SU-DHL-6 (cell line): Measurements from ENCODE around the gene PLEKHA6.

ENCODE experiments used
- H2AFZ ChIP-seq: fragments of 200-600 bp; sonication (generic); 2 replicates; pipeline ENCODE4 v1.6.1; 2014; ENCODE audit warnings: low read depth, mild to moderate bottlenecking, moderate library complexity, mixed read lengths, antibody characterized with exemption, low read length; ENCODE audit not compliant: severe bottlenecking
- H3F3A ChIP-seq: fragments of 200-600 bp; shearing (Covaris generic); 2 replicates; pipeline ENCODE4 v1.6.0; 2016; ENCODE audit warnings: antibody characterized with exemption, mild to moderate bottlenecking; ENCODE audit not compliant: insufficient read depth
- H3K27ac ChIP-seq: fragments of 200-600 bp; sonication (generic); 2 replicates; pipeline ENCODE4 v1.5.1; 2016; ENCODE audit warnings: low read depth, mild to moderate bottlenecking, low read length, moderate library complexity, mixed read lengths
- H3K27me3 ChIP-seq: fragments of 200-600 bp; sonication (generic), shearing (Covaris generic); 2 replicates; pipeline ENCODE4 v1.6.0; 2014; ENCODE audit warnings: mild to moderate bottlenecking, low read length
- H3K36me3 ChIP-seq: fragments of 200-600 bp; sonication (generic); 2 replicates; pipeline ENCODE4 v1.6.1; 2014; ENCODE audit warnings: mild to moderate bottlenecking, low read length, mixed read lengths
- H3K4me2 ChIP-seq: fragments of 300-600, 200-600 bp; shearing (Covaris generic), sonication (generic); 2 replicates; pipeline ENCODE4 v1.6.0; 2014; ENCODE audit warnings: low read length, low read depth, mild to moderate bottlenecking; ENCODE audit not compliant: poor library complexity, severe bottlenecking
- H3K4me3 ChIP-seq: fragments of 200-600 bp; sonication (generic); 2 replicates; pipeline ENCODE4 v1.5.1; 2014; ENCODE audit warnings: antibody characterized with exemption, low read length, mild to moderate bottlenecking, mixed read lengths; ENCODE audit not compliant: insufficient read depth, poor library complexity, severe bottlenecking
- H3K79me2 ChIP-seq: fragments of 200-600 bp; sonication (generic); 2 replicates; pipeline ENCODE4 v1.6.1; 2014; ENCODE audit warnings: mild to moderate bottlenecking, low read length, moderate library complexity; ENCODE audit not compliant: insufficient read depth
- H3K9ac ChIP-seq: fragments of 200-600 bp; sonication (generic); 2 replicates; pipeline ENCODE4 v1.7.0; 2014; ENCODE audit warnings: mild to moderate bottlenecking, low read length
- H3K9me2 ChIP-seq: fragments of 200-600 bp; sonication (generic); replicated peaks from 2 replicates; pipeline ENCODE4 v1.6.1; 2014; ENCODE audit warnings: low read length; ENCODE audit not compliant: insufficient read depth
- H3K9me3 ChIP-seq: fragments of 200-600 bp; sonication (generic); 2 replicates; pipeline ENCODE4 v1.6.1; 2014; ENCODE audit warnings: low read length, mixed read lengths; ENCODE audit not compliant: insufficient read depth
- H4K20me1 ChIP-seq: fragments of 200-600 bp; sonication (generic); 2 replicates; pipeline ENCODE4 v1.6.1; 2014; ENCODE audit warnings: low read depth, mild to moderate bottlenecking, antibody characterized with exemption, low read length, moderate library complexity, mixed read lengths
- EZH2phosphoT487 ChIP-seq: fragments of 200-600 bp; sonication (generic), shearing (Covaris generic); conservative IDR thresholded peaks from 2 replicates; pipeline ENCODE4 v1.6.1; 2018; ENCODE audit warnings: mild to moderate bottlenecking, antibody characterized with exemption, low read length, moderate library complexity, mixed read lengths
- TF ChIP-seq, protein P1 (sequence below): fragments of 200-600 bp; sonication (generic); IDR thresholded peaks from one replicate; pipeline ENCODE4 v1.5.1; 2017; ENCODE audit warnings: antibody characterized with exemption, mild to moderate bottlenecking, low read length, moderate library complexity; ENCODE audit not compliant: insufficient read depth, poor library complexity, severe bottlenecking

PLEKHA6 gene

DNA sequence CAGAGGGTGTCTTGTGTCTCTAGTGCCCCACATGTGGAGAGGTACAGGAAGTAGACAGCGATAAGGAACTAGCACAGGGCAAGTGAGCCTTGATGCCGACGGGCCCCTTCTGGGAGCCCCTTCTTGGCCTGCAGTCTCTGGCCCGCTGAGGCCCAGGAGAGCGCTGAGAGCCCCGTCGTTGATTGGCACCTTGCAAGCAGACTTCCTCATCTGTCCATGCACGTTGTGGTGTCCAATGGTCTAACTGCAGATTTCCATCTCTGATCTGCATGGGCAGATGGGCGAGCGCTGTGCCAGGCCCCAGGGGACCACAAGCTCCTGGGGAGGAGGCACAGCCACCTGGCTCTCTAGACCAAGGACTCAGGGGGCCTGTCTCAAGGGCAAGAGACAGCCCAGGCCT lies 32.4 kb downstream of the PLEKHA6 start:
- H3K9me3 ChIP-seq: no peaks in the 10 kb centered on the region
- H3K79me2 ChIP-seq: no peaks in the 10 kb centered on the region
- no peak overlapping the region for H3K9ac ChIP-seq
- no peaks in the 10 kb centered on the region for H3K27me3 ChIP-seq
- no peaks in the 10 kb centered on the region for H3F3A ChIP-seq
- H4K20me1 ChIP-seq: no peaks in the 10 kb centered on the region
- TF ChIP-seq, protein P1, sequence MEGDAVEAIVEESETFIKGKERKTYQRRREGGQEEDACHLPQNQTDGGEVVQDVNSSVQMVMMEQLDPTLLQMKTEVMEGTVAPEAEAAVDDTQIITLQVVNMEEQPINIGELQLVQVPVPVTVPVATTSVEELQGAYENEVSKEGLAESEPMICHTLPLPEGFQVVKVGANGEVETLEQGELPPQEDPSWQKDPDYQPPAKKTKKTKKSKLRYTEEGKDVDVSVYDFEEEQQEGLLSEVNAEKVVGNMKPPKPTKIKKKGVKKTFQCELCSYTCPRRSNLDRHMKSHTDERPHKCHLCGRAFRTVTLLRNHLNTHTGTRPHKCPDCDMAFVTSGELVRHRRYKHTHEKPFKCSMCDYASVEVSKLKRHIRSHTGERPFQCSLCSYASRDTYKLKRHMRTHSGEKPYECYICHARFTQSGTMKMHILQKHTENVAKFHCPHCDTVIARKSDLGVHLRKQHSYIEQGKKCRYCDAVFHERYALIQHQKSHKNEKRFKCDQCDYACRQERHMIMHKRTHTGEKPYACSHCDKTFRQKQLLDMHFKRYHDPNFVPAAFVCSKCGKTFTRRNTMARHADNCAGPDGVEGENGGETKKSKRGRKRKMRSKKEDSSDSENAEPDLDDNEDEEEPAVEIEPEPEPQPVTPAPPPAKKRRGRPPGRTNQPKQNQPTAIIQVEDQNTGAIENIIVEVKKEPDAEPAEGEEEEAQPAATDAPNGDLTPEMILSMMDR: no peak
- TF ChIP-seq EZH2phosphoT487: no peak
- no peaks in the 10 kb centered on the region for H3K9me2 ChIP-seq
- no peak overlapping the region for H3K4me3 ChIP-seq
- no peak overlapping the region for H3K4me2 ChIP-seq
- H3K27ac ChIP-seq: no peak overlapping the region
- H2AFZ ChIP-seq: no peak overlapping the region
- no peaks in the 10 kb centered on the region for H3K36me3 ChIP-seq

DNA sequence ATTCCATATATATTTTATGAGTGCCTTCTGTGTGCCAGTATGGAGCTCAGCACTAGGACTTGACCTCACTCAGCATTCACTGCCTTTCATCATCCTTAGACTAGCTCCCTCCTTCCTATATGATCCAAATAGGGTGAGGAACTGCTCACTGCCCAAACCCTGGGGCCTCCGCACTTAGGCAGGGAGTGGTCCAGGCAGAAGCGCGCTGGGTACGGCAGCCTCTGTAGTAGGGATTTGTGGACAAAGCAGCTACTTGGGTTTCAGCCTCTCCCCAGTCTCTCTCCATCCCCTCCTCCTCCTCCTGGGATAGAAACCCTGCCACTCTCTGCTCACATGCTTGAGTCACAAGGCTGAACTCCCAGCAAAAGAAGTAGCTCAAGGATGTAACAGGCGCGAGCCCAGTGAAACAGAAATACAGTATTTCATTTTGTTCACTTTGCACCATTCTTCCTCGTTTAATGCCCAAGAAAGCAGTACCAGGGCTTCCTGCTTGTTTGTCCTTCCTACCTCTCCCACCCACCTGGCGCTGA lies 32.9 kb downstream of the PLEKHA6 start:
- no peaks in the 10 kb centered on the region for H3K79me2 ChIP-seq

DNA sequence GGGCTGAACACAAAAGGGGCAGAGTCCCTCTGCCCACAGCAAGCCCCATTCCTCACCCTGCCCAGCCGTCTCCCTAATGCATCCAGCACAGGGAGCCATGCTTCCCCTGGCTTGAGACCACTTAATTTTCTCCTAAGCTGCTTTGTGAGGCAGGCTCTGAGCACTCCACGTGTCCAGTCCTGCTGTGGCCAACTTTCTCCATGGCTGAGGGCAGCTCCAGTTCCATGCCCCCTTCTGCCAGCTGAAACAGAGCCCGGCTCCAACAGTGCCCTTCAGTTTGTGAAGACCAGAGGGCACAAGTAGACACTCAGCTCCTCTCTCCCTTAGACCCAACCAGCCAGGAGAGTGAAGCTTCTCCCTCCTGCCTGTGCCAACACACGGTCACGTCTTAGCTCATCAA lies 33.8 kb downstream of the PLEKHA6 start:
- TF ChIP-seq, protein P1: no peak
- no peak for TF ChIP-seq EZH2phosphoT487
- no peak overlapping the region for H2AFZ ChIP-seq
- H3K9me2 ChIP-seq: no peaks in the 10 kb centered on the region
- no peaks in the 10 kb centered on the region for H3K79me2 ChIP-seq
- H3K9me3 ChIP-seq: no peaks in the 10 kb centered on the region
- H3F3A ChIP-seq: no peaks in the 10 kb centered on the region
- H3K36me3 ChIP-seq: no peaks in the 10 kb centered on the region
- H3K4me2 ChIP-seq: no peak overlapping the region
- no peak overlapping the region for H3K9ac ChIP-seq
- no peaks in the 10 kb centered on the region for H4K20me1 ChIP-seq
- H3K27me3 ChIP-seq: no peaks in the 10 kb centered on the region
- no peak overlapping the region for H3K27ac ChIP-seq
- no peak overlapping the region for H3K4me3 ChIP-seq

More for the DNA sequence above, 32.9 kb downstream of the PLEKHA6 start:
- Histone ChIP-seq H3K36me3 (no peaks in the 10 kb centered on the region), H3K9me2 (no peaks in the 10 kb centered on the region), H3K9ac (no peak overlapping the region), H3K27me3 (no peaks in the 10 kb centered on the region), H3K27ac (no peak overlapping the region), H2AFZ (no peak overlapping the region), H3K9me3 (no peaks in the 10 kb centered on the region), H3K4me2 (no peak overlapping the region), H4K20me1 (no peaks in the 10 kb centered on the region), H3F3A (no peaks in the 10 kb centered on the region), H3K4me3 (no peak overlapping the region)
- TF ChIP-seq EZH2phosphoT487: no peak
- TF ChIP-seq, protein P1: no peak

GRCh38 chr1:204323887-204324286 lies 35.8 kb downstream of the PLEKHA6 start:
- no peak overlapping the region for H3K4me3 ChIP-seq
- no peak overlapping the region for H3K27ac ChIP-seq
- H3K9ac ChIP-seq: no peak overlapping the region
- H4K20me1 ChIP-seq: no peaks in the 10 kb centered on the region
- no peaks in the 10 kb centered on the region for H3K36me3 ChIP-seq
- H3F3A ChIP-seq: no peaks in the 10 kb centered on the region
- no peak overlapping the region for H3K4me2 ChIP-seq
- no peaks in the 10 kb centered on the region for H3K27me3 ChIP-seq
- H3K9me2 ChIP-seq: no peaks in the 10 kb centered on the region
- no peaks in the 10 kb centered on the region for H3K9me3 ChIP-seq
- TF ChIP-seq, protein P1: no peak
- no peak for TF ChIP-seq EZH2phosphoT487
- H2AFZ ChIP-seq: no peak overlapping the region
- H3K79me2 ChIP-seq: no peaks in the 10 kb centered on the region
